Mammary epithelial cell (primary cell): Measurements from ENCODE around the gene CHRNB1.

ENCODE experiments used
- CTCF ChIP-seq, 2 donors: IDR thresholded peaks in 1 of 2; conservative IDR thresholded peaks in 1 of 2; 2 replicates each; pipeline ENCODE4 v1.5.1; 2011 to 2012; ENCODE audit warnings: inconsistent platforms in 2 of 2, low read length in 2 of 2, mild to moderate bottlenecking in 2 of 2, control low read depth in 1 of 2, low read depth in 1 of 2; ENCODE audit not compliant: insufficient read depth in 1 of 2; ENCODE audit errors: extremely low read depth in 1 of 2
- EZH2 ChIP-seq: IDR thresholded peaks from 2 replicates; pipeline ENCODE4 v1.6.1; 2012; ENCODE audit warnings: low read length, inconsistent platforms, borderline replicate concordance

GRCh38 chr17:7403043-7403726, 41.7 kb upstream of the CHRNB1 start:
- TF ChIP-seq CTCF (conservative IDR thresholded peaks at IDR 0.05 in 1 of 2, IDR thresholded peaks at IDR 0.05 in 1 of 2; ENCODE audit: extremely low read depth in 1 of 2, insufficient read depth in 1 of 2, low read depth in 1 of 2, low read length in 2 of 2) (no peak), EZH2 (no peak)
